HepG2 (cell line): Measurements from ENCODE around the gene FAM78A. TPM values are rescaled to one million over a fixed set of nuclear protein-coding genes. Genes with fewer than 3 reads are reported as not detected.

Source experiments
- ATAC-seq: fragments of 200-7000 bp; cut with Tn5 transposase; 3 replicates; pipeline ENCODE4 v1.9.1; 2020; ENCODE audit warnings: mild to moderate bottlenecking, moderate library complexity
- BruUV-seq: library from RNA; stranded (reverse); fragments of 400-500 nt; replicated peaks from 2 replicates; lab custom pipeline; 2021; lab: Mats Ljungman, UMichigan
- CTCF ChIA-PET: fragments of 300-600 bp; formaldehyde crosslinking; extraction: SDS; loops from one replicate; lab custom pipeline; 2021; ENCODE audit warnings: low total read pairs, inconsistent platforms, low intra/inter-chr PET ratio; lab: Yijun Ruan, JAX
- POLR2A ChIA-PET: fragments of 350-600 bp; sonication (Branson Sonifier 250); formaldehyde crosslinking; loops from one replicate; lab custom pipeline; 2020; ENCODE audit warnings: antibody characterized with exemption, inconsistent platforms; lab: Yijun Ruan, JAX
- DNase-seq: peaks from one replicate; pipeline ENCODE4 v3.0.0-alpha.2; 2015; ENCODE audit warnings: low spot score
- FAIRE-seq: peaks from 3 replicates; lab custom pipeline; 2011; peaks lifted over from hg19 to GRCh38; lab: Jason Lieb, UNC
- H2AFZ ChIP-seq: one replicate; pipeline ENCODE4 v1.6.1; 2011; ENCODE audit warnings: low read length, inconsistent platforms
- H3K27ac ChIP-seq: fragments of 300-600 bp; 3 replicates; pipeline ENCODE4 v1.8.0; 2011; ENCODE audit warnings: mixed run types, mild to moderate bottlenecking, mixed read lengths, low read length, inconsistent platforms; ENCODE audit not compliant: insufficient read depth; ENCODE audit errors: extremely low read length
- H3K27me3 ChIP-seq, 2 experiments: fragments of 200-600 bp in 1 of 2; 2 replicates in 1 of 2; 3 replicates in 1 of 2; pipeline versions ENCODE4 v1.6.0 to v1.8.0; 2011; ENCODE audit warnings: low read length in 2 of 2, mild to moderate bottlenecking in 2 of 2, moderate library complexity in 2 of 2, inconsistent platforms in 1 of 2; ENCODE audit not compliant: insufficient read depth in 2 of 2, control insufficient read depth in 1 of 2
- H3K36me3 ChIP-seq, 2 experiments: fragments of 200-600 bp in 1 of 2; replicated peaks in 1 of 2; 2 replicates in 1 of 2; 3 replicates in 1 of 2; pipeline versions ENCODE4 v1.5.1 to v1.8.0; 2011; ENCODE audit warnings: low read length in 2 of 2, inconsistent platforms in 1 of 2; ENCODE audit not compliant: insufficient read depth in 2 of 2, control insufficient read depth in 1 of 2
- H3K4me1 ChIP-seq: 2 replicates; pipeline ENCODE4 v1.5.1; 2012; ENCODE audit warnings: low read length, inconsistent platforms; ENCODE audit not compliant: insufficient read depth
- H3K4me2 ChIP-seq: 2 replicates; pipeline ENCODE4 v1.6.0; 2011; ENCODE audit warnings: low read depth, low read length, inconsistent platforms
- H3K4me3 ChIP-seq, 3 experiments: fragments of 200-600 bp in 1 of 3; sonication (generic), shearing (Covaris generic) in 1 of 3; replicated peaks in 1 of 3; 2 replicates each; pipeline ENCODE4 v1.5.1; 2011 to 2016; ENCODE audit warnings: low read length in 3 of 3, inconsistent platforms in 2 of 3, low read depth in 2 of 3, mild to moderate bottlenecking in 2 of 3, control low read depth in 1 of 3, mixed read lengths in 1 of 3; ENCODE audit not compliant: insufficient read depth in 1 of 3
- H3K79me2 ChIP-seq: one replicate; pipeline ENCODE4 v1.6.1; 2011; ENCODE audit warnings: low read length, inconsistent platforms; ENCODE audit not compliant: insufficient read depth
- H3K9ac ChIP-seq: 2 replicates; pipeline ENCODE4 v1.6.0; 2011; ENCODE audit warnings: mild to moderate bottlenecking, low read depth, low read length, inconsistent platforms; ENCODE audit not compliant: insufficient read depth
- H3K9me3 ChIP-seq: 2 replicates; pipeline ENCODE4 v1.5.1; 2012; ENCODE audit warnings: mild to moderate bottlenecking, low read length
- H4K20me1 ChIP-seq: 2 replicates; pipeline ENCODE4 v1.6.0; 2011; ENCODE audit warnings: inconsistent platforms, mild to moderate bottlenecking, low read length, moderate library complexity; ENCODE audit not compliant: insufficient read depth
- MIXL1 ChIP-seq: IDR thresholded peaks from 2 replicates; pipeline ENCODE4 v1.6.1; 2016
- NRL ChIP-seq: sonication (generic); formaldehyde crosslinking; IDR thresholded peaks from 2 replicates; pipeline ENCODE4 v1.5.0; 2020; ENCODE audit warnings: missing genetic modification reagents, mild to moderate bottlenecking, moderate library complexity, borderline replicate concordance
- POGZ ChIP-seq: sonication (generic); formaldehyde crosslinking; IDR thresholded peaks from 2 replicates; pipeline ENCODE4 v1.4.0; 2020; ENCODE audit warnings: mild to moderate bottlenecking, missing genetic modification reagents
- RARA ChIP-seq: IDR thresholded peaks from 2 replicates; pipeline ENCODE4 v1.6.1; 2016; ENCODE audit warnings: missing genetic modification reagents, missing compliant biosample characterization
- ZMYM4 ChIP-seq: sonication (generic); formaldehyde crosslinking; IDR thresholded peaks from 2 replicates; pipeline ENCODE4 v1.8.1; 2023; ENCODE audit warnings: mild to moderate bottlenecking, missing genetic modification reagents
- ZNF75D ChIP-seq: sonication (generic); formaldehyde crosslinking; IDR thresholded peaks from 2 replicates; pipeline ENCODE4 v1.8.1; 2023; ENCODE audit warnings: missing genetic modification reagents, mild to moderate bottlenecking, borderline replicate concordance
- ZNF773 ChIP-seq: sonication (generic); formaldehyde crosslinking; IDR thresholded peaks from 2 replicates; pipeline ENCODE4 v1.4.0; 2020; ENCODE audit warnings: missing genetic modification reagents, borderline replicate concordance
- WGBS: methylation state at CpG from one replicate; pipeline ENCODE4 v1.1.6; 2017; ENCODE audit warnings: low lambda C conversion rate; 5-methylcytosine and 5-hydroxymethylcytosine counted together
- in situ Hi-C: cut with HindIII; loops from 2 replicates; pipeline ENCODE4 v1.10.0; 2017; ENCODE audit warnings: low pct_unique_long_range_greater_than_20kb; ENCODE audit not compliant: extremely low pct_ligation_motif_present
- intact Hi-C: fragments of 100-400 bp; cut with micrococcal nuclease; formaldehyde crosslinking; loops from one replicate; pipeline ENCODE4 v1.10.0; 2022; ENCODE audit not compliant: unreplicated experiment
- polyA plus RNA-seq, 8 experiments: library from polyadenylated mRNA; depleted of rRNA in 3 of 8; stranded (reverse) in 7 of 8; unstranded in 1 of 8; fragments of >200 nt; fragmentation: Illumina TruSeq in 4 of 8; extraction: Trizol in 4 of 8; gene quantifications; 2 replicates each; pipeline versions ENCODE4 v1.2.1 to v1.2.3, GENCODE V29; 2011 to 2016; ENCODE audit warnings: low read depth in 4 of 8, missing spikeins in 1 of 8, mixed read lengths in 1 of 8; ENCODE audit not compliant: insufficient read depth in 1 of 8
- total RNA-seq, 5 experiments: library from RNA; depleted of rRNA; stranded (reverse); fragments of >200 nt; fragmentation: Illumina TruSeq; extraction: Trizol; gene quantifications; 2 replicates each; pipeline ENCODE4 v1.2.3, GENCODE V29; 2016; ENCODE audit warnings: low read depth in 1 of 5
- TF ChIP-seq, protein P1 (sequence below): sonication (generic); formaldehyde crosslinking; IDR thresholded peaks from 2 replicates; pipeline ENCODE4 v1.4.0; 2020; ENCODE audit warnings: mild to moderate bottlenecking, missing genetic modification reagents
- TF ChIP-seq, protein P2 (sequence below): IDR thresholded peaks from 2 replicates; pipeline ENCODE4 v1.6.1; 2018; ENCODE audit warnings: missing genetic modification reagents
- TF ChIP-seq, protein P3 (sequence below): sonication (generic); formaldehyde crosslinking; IDR thresholded peaks from 2 replicates; pipeline ENCODE4 v1.4.0; 2020; ENCODE audit warnings: mild to moderate bottlenecking, missing genetic modification reagents, borderline replicate concordance

FAM78A gene
- total and polyA plus RNA-seq, 2 of the 13 experiments (the other 11 are each of a cell fraction or from before 2014, with no cell fraction given) = 0.18 to 0.62 TPM

DNA sequence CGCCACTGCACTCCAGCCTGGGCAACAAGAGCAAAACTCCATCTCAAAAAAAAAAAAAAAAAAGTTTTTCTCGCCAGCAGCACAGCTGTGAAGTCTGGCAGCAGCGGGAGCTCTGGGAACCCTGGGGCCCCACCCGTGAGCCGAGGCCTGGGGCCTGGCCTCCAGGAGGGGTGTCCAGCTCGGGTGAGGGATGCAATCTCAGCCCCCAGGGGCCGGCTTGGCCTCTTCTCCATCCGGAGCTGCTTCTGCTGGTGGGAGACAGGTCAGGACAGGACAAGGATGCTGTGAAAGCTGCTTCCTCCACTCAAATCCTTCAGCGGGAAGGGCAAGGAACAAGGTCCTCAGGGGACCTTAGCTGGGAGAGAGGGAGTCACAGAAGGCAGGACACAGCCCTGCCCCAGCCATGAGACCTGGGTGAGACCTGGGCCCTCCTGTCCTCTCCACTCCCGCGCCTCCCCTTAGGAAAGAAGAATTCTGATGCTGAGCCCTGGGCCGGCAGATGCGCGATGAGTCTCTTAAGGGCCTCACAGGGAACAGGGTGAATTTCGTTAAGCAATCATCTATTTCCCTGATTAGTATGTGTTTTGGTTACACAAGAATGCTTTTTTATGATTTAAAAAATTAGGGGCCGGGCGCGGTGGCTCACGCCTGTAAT is 43.8 kb upstream of the FAM78A start:
- CTCF ChIA-PET = no interaction called here
- no peak overlapping the region for H2AFZ ChIP-seq
- peaks cover 2% of the 10 kb centered on the region; the same call in 1 of the 2 replicates for H4K20me1 ChIP-seq
- intact Hi-C loops = loop anchor here (10.0 kb wide), 1 partner anchor 45 kb away; the partner anchor contains the start of gene FAM78A
- H3K36me3 ChIP-seq = no peaks in the 10 kb centered on the region
- ATAC-seq (no peak), DNase-seq (no peak), FAIRE-seq (no peak)
- peaks cover 0 to 13% of the 10 kb centered on the region in 2 experiments; a peak in 3 of 5 replicates for H3K27me3 ChIP-seq
- H3K9ac ChIP-seq = no peak overlapping the region
- BruUV-seq = no TSS peak
- POLR2A ChIA-PET = no interaction called here
- in situ Hi-C loops = no loop called here
- H3K9me3 ChIP-seq = no peaks in the 10 kb centered on the region
- no peak overlapping the region for H3K4me3 ChIP-seq
- TF ChIP-seq ZMYM4 (CRISPR knock-in tag) = no peak
- TF ChIP-seq, protein P1, sequence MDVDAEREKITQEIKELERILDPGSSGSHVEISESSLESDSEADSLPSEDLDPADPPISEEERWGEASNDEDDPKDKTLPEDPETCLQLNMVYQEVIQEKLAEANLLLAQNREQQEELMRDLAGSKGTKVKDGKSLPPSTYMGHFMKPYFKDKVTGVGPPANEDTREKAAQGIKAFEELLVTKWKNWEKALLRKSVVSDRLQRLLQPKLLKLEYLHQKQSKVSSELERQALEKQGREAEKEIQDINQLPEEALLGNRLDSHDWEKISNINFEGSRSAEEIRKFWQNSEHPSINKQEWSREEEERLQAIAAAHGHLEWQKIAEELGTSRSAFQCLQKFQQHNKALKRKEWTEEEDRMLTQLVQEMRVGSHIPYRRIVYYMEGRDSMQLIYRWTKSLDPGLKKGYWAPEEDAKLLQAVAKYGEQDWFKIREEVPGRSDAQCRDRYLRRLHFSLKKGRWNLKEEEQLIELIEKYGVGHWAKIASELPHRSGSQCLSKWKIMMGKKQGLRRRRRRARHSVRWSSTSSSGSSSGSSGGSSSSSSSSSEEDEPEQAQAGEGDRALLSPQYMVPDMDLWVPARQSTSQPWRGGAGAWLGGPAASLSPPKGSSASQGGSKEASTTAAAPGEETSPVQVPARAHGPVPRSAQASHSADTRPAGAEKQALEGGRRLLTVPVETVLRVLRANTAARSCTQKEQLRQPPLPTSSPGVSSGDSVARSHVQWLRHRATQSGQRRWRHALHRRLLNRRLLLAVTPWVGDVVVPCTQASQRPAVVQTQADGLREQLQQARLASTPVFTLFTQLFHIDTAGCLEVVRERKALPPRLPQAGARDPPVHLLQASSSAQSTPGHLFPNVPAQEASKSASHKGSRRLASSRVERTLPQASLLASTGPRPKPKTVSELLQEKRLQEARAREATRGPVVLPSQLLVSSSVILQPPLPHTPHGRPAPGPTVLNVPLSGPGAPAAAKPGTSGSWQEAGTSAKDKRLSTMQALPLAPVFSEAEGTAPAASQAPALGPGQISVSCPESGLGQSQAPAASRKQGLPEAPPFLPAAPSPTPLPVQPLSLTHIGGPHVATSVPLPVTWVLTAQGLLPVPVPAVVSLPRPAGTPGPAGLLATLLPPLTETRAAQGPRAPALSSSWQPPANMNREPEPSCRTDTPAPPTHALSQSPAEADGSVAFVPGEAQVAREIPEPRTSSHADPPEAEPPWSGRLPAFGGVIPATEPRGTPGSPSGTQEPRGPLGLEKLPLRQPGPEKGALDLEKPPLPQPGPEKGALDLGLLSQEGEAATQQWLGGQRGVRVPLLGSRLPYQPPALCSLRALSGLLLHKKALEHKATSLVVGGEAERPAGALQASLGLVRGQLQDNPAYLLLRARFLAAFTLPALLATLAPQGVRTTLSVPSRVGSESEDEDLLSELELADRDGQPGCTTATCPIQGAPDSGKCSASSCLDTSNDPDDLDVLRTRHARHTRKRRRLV (CRISPR knock-in tag) = no peak
- no peak for TF ChIP-seq RARA (CRISPR knock-in tag)
- TF ChIP-seq POGZ (CRISPR knock-in tag) = no peak
- TF ChIP-seq ZNF75D (CRISPR knock-in tag) = no peak
- TF ChIP-seq, protein P2, sequence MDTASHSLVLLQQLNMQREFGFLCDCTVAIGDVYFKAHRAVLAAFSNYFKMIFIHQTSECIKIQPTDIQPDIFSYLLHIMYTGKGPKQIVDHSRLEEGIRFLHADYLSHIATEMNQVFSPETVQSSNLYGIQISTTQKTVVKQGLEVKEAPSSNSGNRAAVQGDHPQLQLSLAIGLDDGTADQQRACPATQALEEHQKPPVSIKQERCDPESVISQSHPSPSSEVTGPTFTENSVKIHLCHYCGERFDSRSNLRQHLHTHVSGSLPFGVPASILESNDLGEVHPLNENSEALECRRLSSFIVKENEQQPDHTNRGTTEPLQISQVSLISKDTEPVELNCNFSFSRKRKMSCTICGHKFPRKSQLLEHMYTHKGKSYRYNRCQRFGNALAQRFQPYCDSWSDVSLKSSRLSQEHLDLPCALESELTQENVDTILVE = no peak
- TF ChIP-seq, protein P3, sequence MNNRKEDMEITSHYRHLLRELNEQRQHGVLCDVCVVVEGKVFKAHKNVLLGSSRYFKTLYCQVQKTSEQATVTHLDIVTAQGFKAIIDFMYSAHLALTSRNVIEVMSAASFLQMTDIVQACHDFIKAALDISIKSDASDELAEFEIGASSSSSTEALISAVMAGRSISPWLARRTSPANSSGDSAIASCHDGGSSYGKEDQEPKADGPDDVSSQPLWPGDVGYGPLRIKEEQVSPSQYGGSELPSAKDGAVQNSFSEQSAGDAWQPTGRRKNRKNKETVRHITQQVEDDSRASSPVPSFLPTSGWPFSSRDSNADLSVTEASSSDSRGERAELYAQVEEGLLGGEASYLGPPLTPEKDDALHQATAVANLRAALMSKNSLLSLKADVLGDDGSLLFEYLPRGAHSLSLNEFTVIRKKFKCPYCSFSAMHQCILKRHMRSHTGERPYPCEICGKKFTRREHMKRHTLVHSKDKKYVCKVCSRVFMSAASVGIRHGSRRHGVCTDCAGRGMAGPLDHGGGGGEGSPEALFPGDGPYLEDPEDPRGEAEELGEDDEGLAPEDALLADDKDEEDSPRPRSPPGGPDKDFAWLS (CRISPR knock-in tag) = no peak
- TF ChIP-seq ZNF773 (CRISPR knock-in tag) = no peak
- TF ChIP-seq NRL (CRISPR knock-in tag) = no peak
- no peak for TF ChIP-seq MIXL1 (CRISPR knock-in tag)
- TF ChIP-seq, all 625 proteins: peak for 0
- 29% methylated on average over 14 of the region's 19 CpGs for WGBS
- H3K4me1 ChIP-seq = peaks cover 49% of the 10 kb centered on the region
- no peak overlapping the region for H3K27ac ChIP-seq
- H3K4me2 ChIP-seq = no peak overlapping the region
- no peaks in the 10 kb centered on the region for H3K79me2 ChIP-seq
